BJ (cell line): ENCODE results near the gene HRCT1. TPM values are rescaled to one million over a fixed set of nuclear protein-coding genes. Genes with fewer than 3 reads are reported as not detected.

Experiments used
- CTCF ChIA-PET: fragments of 350-600 bp; formaldehyde crosslinking; extraction: SDS; loops from one replicate; lab custom pipeline; 2021; ENCODE audit warnings: antibody characterized with exemption, inconsistent platforms; lab: Yijun Ruan, JAX
- POLR2A ChIA-PET: fragments of 300-600 bp; sonication (Branson Sonifier 250); formaldehyde crosslinking; extraction: SDS; loops from one replicate; lab custom pipeline; 2021; ENCODE audit warnings: antibody characterized with exemption; lab: Charles Lee
- DNase-seq: peaks from one replicate; pipeline ENCODE4 v3.0.0-alpha.2; 2011; ENCODE audit warnings: low read depth
- H3K27me3 ChIP-seq: 2 replicates; pipeline ENCODE4 v1.6.0; 2011; ENCODE audit warnings: low read length; ENCODE audit not compliant: control insufficient read depth, insufficient read depth
- H3K36me3 ChIP-seq: 2 replicates; pipeline ENCODE4 v1.5.1; 2011; ENCODE audit warnings: low read length; ENCODE audit not compliant: control insufficient read depth, insufficient read depth
- H3K4me3 ChIP-seq: 2 replicates; pipeline ENCODE4 v1.5.1; 2011; ENCODE audit warnings: low read depth, mild to moderate bottlenecking, control low read depth, low read length
- polyA plus RNA-seq: library from polyadenylated mRNA; depleted of rRNA; stranded (reverse); fragments of >200 nt; gene quantifications from 2 replicates; pipeline ENCODE4 v1.2.3, GENCODE V29; 2011
- TF ChIP-seq, protein P1 (sequence below): IDR thresholded peaks from 2 replicates; pipeline ENCODE4 v1.5.1; 2011; ENCODE audit warnings: low read depth, mild to moderate bottlenecking, control low read depth, inconsistent platforms, low read length, moderate library complexity; ENCODE audit not compliant: insufficient read depth

HRCT1 gene
- polyA plus RNA-seq, 1 experiment = 0.93 TPM

DNA sequence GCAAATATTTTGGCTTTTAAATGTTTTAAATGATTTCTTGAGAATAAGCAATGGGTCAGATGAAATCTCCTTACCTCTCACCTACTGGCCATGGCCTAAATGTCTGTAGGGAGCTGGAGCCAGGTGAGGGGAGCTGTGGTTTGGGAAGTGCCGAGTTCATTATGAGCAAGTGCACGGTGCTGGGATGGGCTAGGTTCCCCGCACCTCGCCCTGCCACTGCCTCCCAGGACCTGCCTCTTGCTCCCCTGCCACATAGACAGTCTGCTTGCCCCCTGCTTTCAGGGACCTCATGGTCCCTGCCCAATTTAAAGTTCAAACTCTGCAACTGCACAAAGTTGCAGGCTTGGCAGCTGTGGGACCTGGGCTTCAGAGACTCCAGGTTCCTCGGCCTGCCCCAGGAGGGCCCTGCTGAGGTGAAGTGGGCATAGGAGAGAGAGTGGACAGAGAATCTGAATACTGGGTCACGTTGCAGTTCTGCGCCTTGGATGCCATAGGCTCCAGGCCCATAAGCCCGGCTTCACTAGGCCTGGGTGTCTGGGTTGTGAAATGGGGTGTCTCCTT is 41.2 kb upstream of the HRCT1 start:
- TF ChIP-seq, protein P1, sequence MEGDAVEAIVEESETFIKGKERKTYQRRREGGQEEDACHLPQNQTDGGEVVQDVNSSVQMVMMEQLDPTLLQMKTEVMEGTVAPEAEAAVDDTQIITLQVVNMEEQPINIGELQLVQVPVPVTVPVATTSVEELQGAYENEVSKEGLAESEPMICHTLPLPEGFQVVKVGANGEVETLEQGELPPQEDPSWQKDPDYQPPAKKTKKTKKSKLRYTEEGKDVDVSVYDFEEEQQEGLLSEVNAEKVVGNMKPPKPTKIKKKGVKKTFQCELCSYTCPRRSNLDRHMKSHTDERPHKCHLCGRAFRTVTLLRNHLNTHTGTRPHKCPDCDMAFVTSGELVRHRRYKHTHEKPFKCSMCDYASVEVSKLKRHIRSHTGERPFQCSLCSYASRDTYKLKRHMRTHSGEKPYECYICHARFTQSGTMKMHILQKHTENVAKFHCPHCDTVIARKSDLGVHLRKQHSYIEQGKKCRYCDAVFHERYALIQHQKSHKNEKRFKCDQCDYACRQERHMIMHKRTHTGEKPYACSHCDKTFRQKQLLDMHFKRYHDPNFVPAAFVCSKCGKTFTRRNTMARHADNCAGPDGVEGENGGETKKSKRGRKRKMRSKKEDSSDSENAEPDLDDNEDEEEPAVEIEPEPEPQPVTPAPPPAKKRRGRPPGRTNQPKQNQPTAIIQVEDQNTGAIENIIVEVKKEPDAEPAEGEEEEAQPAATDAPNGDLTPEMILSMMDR = no peak
- Histone ChIP-seq H3K27me3 (peaks cover 12% of the 10 kb centered on the region), H3K4me3 (no peak overlapping the region), H3K36me3 (no peaks in the 10 kb centered on the region)
- no peak for DNase-seq
- ChIA-PET CTCF (interaction anchor here (0.7 to 1.9 kb wide), 4 partner anchors 9 to 87 kb away, joined by 3 to 11 read pairs (median 7); no protein-coding TSS in a partner anchor), POLR2A (no interaction called here)

DNA sequence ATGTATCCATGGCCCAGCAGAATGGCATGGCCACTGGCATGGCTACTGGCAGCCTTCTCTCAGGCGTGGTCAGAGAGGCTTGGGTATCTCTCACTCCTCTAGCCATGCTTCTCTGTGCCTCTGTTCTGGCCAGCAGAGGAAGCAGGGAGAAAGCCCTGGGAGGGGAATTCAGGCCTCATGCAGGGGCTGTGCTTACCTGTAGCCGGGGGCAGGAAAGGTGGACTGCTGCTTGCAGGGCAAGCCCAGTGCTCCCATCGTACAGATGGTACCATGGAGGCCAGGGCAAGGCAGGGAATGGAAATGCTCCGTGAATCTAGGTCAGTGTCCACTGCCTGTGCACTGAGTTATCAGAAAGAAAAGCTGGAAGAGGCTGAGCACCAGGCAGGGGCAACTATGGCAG is 38.5 kb upstream of the HRCT1 start:
- no peak overlapping the region for H3K4me3 ChIP-seq
- no peaks in the 10 kb centered on the region for H3K36me3 ChIP-seq
- ChIA-PET CTCF (interaction anchor here (1.2 to 4.6 kb wide), 2 partner anchors 9 to 14 kb away, joined by 3 to 23 read pairs; no protein-coding TSS in a partner anchor), POLR2A (no interaction called here)
- peaks cover 2% of the 10 kb centered on the region for H3K27me3 ChIP-seq
- DNase-seq = no peak
- TF ChIP-seq, protein P1 = no peak

DNA sequence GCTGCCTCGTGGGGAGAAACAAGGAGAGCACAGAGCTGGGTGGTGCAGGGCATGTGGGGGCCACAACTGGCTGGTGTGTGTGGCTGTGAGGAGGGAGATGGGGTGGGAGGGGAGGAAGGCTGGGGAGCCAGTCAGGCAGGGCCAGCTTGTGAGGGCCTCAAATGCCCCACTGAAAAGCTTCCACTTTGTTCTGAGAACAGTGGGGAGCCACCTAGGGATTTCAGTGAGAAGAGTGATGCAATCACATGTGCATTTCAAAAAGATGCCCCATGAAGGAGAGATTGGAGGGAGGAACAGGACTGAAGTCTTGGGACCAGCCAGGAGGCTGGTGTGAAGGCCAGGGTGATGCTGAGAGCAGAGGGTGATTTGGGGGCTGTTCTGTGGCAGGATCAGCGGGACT is 37.1 kb upstream of the HRCT1 start:
- CTCF ChIA-PET = interaction anchor here (1.0 to 4.6 kb wide), 3 partner anchors 13 to 78 kb away, joined by 3 to 23 read pairs (median 4); no protein-coding TSS in a partner anchor
- POLR2A ChIA-PET = no interaction called here
- TF ChIP-seq, protein P1 = no peak
- no peaks in the 10 kb centered on the region for H3K27me3 ChIP-seq
- H3K36me3 ChIP-seq = no peaks in the 10 kb centered on the region
- DNase-seq = no peak
- no peak overlapping the region for H3K4me3 ChIP-seq

DNA sequence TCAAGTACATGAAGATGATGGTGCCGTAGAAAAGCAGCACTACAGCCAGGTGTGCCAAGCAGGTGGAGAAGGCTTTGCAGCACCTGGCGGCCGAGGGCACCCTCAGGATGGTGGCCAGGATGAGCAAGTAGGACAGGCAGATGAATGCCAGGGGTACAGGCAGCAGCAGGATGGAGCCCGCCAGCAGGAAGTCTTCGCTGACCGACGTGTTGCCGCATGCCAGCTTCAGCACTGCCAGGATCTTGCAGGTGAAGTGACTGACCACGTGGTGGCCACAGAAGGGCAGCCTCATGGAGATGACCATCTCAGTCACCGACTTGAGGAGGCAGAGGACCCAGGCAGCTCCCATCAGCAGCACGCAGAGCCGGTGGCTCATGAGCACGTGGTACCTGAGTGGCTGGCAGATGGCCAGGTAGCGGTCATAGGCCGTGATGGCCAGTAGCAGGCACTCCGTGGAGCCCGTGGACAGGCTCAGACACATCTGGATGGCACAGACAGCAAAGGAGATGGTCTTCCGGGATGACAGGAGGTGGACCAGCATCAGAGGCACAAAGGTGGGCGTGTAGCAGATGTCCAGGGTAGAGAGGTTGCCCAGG is 36.3 kb upstream of the HRCT1 start:
- ChIA-PET CTCF (interaction anchor here (0.6 to 4.6 kb wide), 2 partner anchors 12 to 44 kb away, joined by 3 to 23 read pairs; no protein-coding TSS in a partner anchor), POLR2A (no interaction called here)
- Histone ChIP-seq H3K36me3 (no peaks in the 10 kb centered on the region), H3K27me3 (no peaks in the 10 kb centered on the region), H3K4me3 (no peak overlapping the region)
- no peak for DNase-seq
- TF ChIP-seq, protein P1 = no peak

DNA sequence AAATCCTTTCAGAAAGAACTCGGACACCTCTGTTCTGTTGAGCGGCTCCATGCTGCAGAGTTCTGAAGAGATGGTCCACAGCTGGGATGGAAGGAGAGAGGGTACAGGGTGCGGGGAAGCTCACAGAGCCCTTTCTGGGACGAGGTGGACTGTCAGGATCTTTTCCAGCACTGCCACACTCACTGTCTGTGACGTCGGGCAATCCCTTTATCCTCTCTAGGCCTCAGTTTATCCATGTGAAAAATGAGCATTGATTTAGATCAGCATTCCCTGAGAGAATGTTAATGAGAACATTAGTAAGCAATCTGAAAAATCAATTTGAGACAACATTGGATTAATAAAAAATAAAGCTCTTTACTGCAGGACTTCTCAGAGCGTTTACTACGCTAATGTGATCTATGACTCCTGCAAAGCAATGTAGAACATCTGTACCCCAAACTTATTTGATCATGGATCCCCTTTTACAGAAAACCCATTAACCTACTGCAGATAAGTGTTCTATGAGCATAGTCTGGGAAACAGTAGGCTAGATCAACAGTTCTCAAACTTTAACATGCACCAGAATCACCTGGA is 35.6 kb upstream of the HRCT1 start, which contains the start of gene OR13J1:
Gene OR13J1, minus strand, starts transcription at position 51 of the 573 bp plus-strand sequence. Its CDS starts 0 bp downstream, at position 51.
- Histone ChIP-seq H3K36me3 (no peaks in the 10 kb centered on the region), H3K27me3 (no peaks in the 10 kb centered on the region), H3K4me3 (no peak within 1 kb of the TSS)
- TF ChIP-seq, protein P1 = no peak
- ChIA-PET CTCF (interaction anchor here (0.6 to 4.6 kb wide), 3 partner anchors 11 to 80 kb away, joined by 3 to 23 read pairs (median 3); no protein-coding TSS in a partner anchor), POLR2A (no interaction called here)
- no peak for DNase-seq
